HG03066 (cell line): ENCODE measurements around the gene GAK.

Source experiments
- ATAC-seq: cut with Tn5 transposase; IDR thresholded peaks from one replicate; pipeline ENCODE4 v1.9.1; 2021; ENCODE audit warnings: low read depth; ENCODE audit not compliant: unreplicated experiment

Gene GAK

DNA sequence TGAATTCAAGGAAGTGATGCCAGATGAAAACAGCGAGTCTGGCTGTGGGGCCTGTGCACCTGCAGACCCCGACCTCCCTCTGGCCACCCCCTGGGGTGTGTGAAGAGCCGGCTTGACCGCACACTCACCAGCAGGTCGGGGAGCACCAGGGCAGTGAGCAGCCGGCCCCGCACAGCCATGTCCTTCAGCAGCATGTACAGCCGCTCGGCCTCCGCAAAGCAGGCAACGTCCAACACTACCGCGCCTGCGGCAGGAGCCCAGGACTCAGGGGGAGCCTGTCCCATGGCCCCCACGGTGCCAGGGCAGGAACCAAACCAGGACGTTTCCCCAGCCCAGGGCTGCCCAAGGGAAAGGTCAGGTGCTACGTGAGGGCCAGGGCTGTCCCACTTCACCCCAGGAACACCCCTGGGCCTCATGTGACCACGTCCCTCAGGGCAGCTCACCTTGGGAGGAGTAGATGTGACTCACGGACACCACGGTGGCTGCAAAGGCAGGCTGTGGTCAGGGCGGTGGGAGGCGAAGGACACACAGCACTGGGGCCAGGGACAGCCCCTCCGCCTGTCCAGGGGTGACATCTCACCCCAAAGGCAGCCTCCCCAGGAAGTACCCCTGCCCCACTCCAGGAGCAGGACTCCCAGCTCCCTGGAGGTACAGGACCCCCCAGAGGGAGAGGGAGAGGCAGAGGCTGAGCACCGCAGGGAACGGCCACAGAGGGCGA is 33.1 kb upstream of the GAK start:
- no peak for ATAC-seq

GRCh38 chr4:964346-965025 is 32.4 kb upstream of the GAK start:
- no peak for ATAC-seq

GRCh38 chr4:963276-964225 is 31.4 kb upstream of the GAK start:
- ATAC-seq = no peak

DNA sequence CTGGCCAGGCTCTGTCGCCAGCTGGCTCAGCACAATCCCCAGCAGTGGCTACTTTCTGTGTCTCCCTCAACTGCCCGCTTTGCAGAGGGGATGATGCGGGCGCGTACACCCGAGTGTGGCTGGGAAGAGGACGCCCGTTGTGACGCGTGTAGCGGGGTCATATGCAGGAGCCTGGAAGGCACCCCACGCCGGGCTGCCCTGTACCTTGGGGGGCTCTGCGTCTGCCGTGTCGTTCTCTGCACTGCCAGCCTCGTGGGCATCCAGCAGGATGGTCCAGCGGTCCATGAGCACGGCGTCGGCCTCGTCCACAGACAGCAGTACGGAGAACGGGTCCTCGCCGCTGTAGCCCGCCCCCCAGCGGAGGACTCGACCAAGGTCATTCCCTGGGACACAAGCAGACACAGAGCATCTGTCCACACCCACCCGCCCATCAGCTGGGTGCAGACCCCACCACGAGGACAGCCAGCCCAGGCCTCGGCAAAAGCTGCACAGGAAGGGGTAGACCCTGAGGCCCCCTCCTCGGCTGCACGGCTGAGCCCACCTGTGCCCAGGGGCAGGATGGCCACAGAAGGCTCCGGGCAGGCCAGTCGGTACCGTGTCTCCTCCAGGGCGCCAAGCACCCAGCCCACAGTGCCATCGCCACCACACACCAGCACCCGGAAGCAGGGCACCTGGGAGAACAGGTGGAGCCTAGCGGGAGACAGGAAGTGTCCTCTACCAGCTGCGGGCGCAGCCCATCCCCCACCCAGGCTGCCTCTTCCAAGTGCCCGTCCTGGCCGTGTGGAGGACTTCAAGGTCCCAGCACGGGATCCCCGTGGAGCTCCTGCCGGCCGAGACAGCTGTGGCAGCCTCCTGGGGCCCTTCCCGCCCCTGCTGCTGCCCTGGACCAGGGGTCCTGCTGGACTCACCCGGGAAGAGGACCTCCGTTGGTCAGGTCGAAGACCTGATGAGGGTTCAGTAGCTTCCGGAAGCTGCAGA is 30.4 kb upstream of the GAK start:
- no peak for ATAC-seq

DNA sequence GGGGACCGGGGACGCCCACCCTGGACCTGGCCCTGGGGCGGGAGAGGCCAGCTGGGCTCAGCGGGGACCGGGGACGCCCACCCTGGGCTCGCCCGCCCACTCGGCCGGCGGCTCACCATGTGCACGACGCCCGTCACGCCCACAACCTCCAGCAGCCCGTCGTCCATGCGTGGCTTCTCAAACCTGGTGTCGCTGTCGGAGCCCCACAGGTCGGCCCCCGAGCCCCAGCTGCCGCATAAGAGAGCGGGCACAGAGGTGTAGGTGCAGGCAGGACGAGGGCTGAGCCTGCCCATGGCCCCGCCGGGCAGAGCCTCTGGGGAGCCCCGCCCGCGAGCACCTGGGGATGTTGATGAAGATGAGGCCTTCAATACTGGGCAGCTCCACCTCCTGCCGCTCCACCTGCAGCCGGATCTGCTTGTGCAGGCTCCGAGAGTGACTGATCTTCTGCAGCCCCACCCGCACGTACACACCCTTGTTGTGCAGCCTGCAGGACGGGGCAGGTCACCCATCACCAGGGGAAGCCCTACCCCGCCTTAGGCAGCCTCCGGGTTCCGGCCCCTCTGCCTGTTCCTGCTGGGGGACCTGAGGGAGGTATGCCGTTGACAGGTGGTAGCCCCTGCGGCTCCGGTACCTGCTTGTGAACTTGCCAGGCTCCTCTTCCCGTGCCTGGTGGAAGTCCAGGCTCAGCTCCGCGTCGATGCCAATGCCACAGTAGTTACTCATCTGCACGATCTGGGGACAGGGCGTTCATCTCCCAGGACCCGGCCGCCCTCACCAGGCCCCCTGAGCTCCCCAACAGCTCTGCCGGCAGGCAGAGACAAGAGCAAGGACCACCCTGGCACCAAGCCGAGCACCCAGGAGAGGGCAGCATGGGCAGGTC is 29.5 kb upstream of the GAK start:
- ATAC-seq = no peak

DNA sequence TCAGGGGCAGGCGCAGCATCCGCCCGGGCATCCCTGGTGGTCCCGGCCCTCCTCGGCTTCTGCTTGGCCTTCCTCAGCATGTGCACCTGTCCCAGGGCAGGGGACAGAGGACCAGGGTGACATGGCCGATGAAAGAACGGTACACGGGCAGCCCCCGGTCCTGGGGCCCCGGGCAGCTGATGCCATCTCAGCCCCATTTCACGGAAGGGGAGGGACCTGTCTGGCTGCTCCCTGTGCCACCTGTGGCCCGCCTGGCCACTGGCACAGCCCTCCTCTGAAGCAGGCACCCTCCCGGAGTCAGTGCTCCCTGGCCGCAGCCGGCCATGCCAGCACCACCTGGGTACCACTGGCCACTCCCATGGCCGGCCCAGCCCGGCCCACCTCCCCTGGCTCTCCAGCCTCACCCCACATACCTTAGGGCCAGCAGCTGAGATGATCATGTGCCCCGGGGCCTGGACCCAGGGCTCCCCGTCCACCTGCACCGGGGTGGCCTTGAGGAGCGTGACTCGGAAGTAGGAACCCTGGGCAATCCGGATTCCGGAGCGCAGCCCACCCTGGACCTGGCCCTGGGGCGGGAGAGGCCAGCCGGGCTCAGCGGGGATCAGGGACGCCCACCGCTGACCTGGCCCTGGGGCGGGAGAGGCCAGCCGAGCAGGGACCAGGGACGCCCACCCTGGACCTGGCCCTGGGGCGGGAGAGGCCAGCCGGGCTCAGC is 28.7 kb upstream of the GAK start:
- no peak for ATAC-seq

DNA sequence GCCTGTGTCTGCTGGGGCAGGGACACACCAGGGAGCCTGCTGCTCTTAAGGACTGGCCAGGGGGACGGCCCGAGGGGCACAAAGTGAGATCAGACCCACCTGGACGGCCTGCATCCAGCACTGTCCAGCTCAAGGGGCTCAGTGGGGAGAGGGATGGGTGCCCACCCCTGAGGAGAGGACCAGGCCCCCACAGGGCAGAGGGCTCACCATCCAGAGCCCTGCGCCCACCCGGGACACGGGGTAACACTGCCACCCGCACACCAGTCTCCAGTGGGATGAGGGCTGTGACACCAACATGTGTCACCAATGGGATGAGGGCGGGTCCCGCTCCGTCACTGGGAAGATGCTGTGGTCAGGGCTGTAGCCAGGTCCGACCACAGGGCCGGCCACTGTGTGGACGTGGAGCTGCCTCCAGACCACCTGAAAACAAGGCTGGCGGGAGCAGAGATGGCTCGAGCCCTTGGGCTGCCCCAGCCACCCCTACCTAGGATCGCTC is 28.1 kb upstream of the GAK start:
- no peak for ATAC-seq

DNA sequence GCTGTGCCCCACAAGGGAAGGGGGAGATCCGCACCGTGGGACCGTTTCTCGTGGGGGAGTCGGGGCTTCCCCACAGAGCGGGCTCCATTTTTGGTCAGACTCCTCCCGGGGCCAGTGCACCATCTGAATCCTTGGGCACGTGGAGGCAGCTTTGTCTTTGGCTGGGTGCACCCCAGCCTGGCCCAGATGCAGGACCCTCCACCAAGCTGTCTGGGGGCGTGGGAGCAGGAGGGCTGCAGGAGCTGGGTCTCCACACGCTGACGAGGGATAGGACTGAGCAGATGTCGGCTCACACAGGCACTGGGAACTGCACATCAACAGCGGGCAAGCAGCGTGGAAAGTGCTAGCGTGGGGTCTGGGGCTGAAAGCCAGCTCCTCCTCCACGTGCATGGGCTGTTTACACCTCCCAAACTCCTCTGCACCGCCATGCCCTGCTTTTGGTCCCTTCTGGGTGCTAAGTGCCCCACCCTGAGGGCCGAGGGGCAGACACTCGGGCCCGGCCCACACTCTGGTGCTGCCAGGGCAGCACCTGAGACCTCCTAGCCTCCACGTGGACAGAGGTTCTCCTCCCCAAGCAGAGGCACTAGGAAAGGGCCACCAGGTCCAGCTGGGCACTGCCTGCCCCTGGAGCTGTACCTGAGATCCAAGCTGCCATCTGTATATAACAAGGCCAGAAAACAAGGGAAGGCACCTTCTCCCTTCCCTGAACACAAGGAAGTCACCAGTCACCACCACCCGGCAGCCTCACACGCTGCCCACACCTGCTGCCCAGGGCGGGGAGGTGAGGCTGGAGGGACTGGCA is 27.4 kb upstream of the GAK start:
- ATAC-seq = no peak

DNA sequence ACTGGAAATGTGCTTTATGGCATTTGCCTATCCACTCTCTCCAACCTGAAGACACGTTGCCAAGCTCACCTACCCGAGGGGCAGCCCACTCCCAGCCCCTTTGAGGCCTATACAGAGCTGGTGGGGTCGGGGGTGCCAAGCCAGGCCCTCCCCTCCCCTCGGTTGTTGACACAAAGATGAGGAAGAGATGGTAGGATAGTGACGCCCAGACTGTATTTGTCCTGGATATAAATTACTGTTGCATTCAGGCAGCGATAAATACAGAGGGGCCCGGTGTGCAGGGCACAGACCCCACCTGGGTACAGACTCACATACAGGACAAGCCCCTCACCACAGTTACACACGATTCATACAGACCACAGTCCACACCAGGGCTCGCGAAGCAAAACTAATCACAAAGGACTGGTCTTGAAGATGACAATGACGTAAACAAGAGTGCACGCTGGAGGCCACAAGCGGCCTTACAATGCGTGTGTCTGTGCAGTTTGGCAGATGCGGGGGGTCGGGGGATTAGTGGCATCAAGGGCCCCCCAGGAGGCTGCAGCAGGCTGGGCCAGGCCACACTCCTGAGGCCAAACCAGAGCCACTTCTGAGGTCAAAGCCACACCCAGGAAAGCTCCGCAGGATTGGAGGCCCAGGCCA is 26.7 kb upstream of the GAK start:
- ATAC-seq = no peak

GRCh38 chr4:958314-958665 is 26.2 kb upstream of the GAK start:
- no peak for ATAC-seq

DNA sequence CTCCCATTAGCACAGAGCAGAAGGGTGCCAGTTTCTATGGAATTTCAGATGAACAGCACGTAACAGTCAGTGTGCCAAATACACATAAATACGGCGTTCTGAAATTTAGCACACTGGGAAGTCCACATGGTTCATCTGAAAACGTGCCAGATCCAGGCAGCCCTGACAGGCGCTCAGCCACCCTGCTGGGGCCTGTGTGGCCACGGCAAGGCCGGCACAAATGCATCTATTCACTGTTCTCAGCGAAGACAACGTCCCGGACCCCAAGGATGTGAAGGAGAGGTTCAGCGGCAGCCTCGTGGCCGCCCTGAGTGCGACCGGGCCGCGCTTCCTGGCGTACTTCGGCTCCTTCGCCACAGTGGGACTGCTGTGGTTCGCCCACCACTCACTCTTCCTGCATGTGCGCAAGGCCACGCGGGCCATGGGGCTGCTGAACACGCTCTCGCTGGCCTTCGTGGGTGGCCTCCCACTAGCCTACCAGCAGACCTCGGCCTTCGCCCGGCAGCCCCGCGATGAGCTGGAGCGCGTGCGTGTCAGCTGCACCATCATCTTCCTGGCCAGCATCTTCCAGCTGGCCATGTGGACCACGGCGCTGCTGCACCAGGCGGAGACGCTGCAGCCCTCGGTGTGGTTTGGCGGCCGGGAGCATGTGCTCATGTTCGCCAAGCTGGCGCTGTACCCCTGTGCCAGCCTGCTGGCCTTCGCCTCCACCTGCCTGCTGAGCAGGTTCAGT is 25.6 kb upstream of the GAK start:
- ATAC-seq = no peak

- no peak for ATAC-seq
Measured at GRCh38 chr4:957231-957580, 25.1 kb upstream of the GAK start.

GRCh38 chr4:956531-957230 is 24.6 kb upstream of the GAK start:
- no peak for ATAC-seq

GRCh38 chr4:955931-956381 is 23.8 kb upstream of the GAK start:
- ATAC-seq = no peak

GRCh38 chr4:955161-955921 is 23.2 kb upstream of the GAK start:
- ATAC-seq = no peak
